Mammary epithelial cell (primary cell): ENCODE measurements around the gene ACER3.

Experiments
- EZH2 ChIP-seq: IDR thresholded peaks from 2 replicates; pipeline ENCODE4 v1.6.1; 2012; ENCODE audit warnings: low read length, inconsistent platforms, borderline replicate concordance
- TF ChIP-seq, protein P1 (sequence below), 2 donors: IDR thresholded peaks in 1 of 2; conservative IDR thresholded peaks in 1 of 2; 2 replicates each; pipeline ENCODE4 v1.5.1; 2011 to 2012; ENCODE audit warnings: inconsistent platforms in 2 of 2, low read length in 2 of 2, mild to moderate bottlenecking in 2 of 2, control low read depth in 1 of 2, low read depth in 1 of 2; ENCODE audit not compliant: insufficient read depth in 1 of 2; ENCODE audit errors: extremely low read depth in 1 of 2

DNA sequence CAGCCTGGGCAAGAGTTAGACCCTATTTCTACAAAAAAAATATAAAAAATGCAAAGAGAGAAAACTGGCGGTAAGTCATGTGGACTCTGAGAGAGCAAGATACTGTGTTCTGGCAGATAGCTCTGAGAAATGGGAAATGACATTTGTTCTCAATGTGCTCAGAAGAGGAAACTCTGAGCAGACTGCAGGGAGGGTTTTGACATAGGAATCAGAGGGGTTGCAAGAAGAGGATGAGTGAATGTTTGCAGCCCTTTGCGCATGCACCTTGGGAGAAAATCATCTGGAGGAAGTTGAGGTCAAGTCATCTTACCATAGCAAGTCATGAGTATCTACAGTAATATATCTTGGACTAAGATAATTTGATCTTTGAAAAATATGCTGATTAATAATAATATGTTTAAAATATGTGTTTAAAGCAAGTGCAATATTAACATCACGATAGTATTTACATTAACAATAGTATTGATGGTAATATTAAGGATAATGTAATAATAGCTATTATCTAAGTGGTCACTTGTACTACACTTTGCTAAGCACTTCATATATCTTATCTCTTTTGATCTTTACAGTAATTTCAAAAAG lies 2.6 kb downstream of the ACER3 start:
- TF ChIP-seq, protein P1, sequence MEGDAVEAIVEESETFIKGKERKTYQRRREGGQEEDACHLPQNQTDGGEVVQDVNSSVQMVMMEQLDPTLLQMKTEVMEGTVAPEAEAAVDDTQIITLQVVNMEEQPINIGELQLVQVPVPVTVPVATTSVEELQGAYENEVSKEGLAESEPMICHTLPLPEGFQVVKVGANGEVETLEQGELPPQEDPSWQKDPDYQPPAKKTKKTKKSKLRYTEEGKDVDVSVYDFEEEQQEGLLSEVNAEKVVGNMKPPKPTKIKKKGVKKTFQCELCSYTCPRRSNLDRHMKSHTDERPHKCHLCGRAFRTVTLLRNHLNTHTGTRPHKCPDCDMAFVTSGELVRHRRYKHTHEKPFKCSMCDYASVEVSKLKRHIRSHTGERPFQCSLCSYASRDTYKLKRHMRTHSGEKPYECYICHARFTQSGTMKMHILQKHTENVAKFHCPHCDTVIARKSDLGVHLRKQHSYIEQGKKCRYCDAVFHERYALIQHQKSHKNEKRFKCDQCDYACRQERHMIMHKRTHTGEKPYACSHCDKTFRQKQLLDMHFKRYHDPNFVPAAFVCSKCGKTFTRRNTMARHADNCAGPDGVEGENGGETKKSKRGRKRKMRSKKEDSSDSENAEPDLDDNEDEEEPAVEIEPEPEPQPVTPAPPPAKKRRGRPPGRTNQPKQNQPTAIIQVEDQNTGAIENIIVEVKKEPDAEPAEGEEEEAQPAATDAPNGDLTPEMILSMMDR (conservative IDR thresholded peaks at IDR 0.05 in 1 of 2, IDR thresholded peaks at IDR 0.05 in 1 of 2; ENCODE audit: extremely low read depth in 1 of 2, insufficient read depth in 1 of 2, low read depth in 1 of 2, low read length in 2 of 2), result no peak
- no peak for TF ChIP-seq EZH2
